Liver (tissue), 9 donors: ENCODE results near the gene SWT1. TPM values are rescaled to one million over a fixed set of nuclear protein-coding genes. Genes with fewer than 3 reads are reported as not detected.

ENCODE experiments used
- DNase-seq: peaks from one replicate; pipeline ENCODE4 v3.0.0-alpha.2; 2017; ENCODE audit warnings: low spot score
- H3K27ac ChIP-seq, 2 donors: one replicate each; pipeline ENCODE4 v1.7.0; 2013; ENCODE audit warnings: inconsistent platforms in 2 of 2, low read length in 2 of 2, control low read depth in 1 of 2, low read depth in 1 of 2, mild to moderate bottlenecking in 1 of 2
- H3K27me3 ChIP-seq, 4 donors: one replicate each; pipeline versions ENCODE4 v1.6.1 to v1.7.0; 2013; ENCODE audit warnings: low read length in 3 of 4, inconsistent platforms in 1 of 4, mild to moderate bottlenecking in 1 of 4, moderate library complexity in 1 of 4; ENCODE audit not compliant: control insufficient read depth in 4 of 4, insufficient read depth in 4 of 4
- H3K36me3 ChIP-seq, 4 donors: one replicate each; pipeline versions ENCODE4 v1.6.1 to v1.7.0; 2013; ENCODE audit warnings: low read length in 3 of 4, mild to moderate bottlenecking in 3 of 4, low read depth in 1 of 4, moderate library complexity in 1 of 4; ENCODE audit not compliant: control insufficient read depth in 4 of 4, insufficient read depth in 3 of 4
- H3K4me1 ChIP-seq, 4 donors: one replicate each; pipeline versions ENCODE4 v1.6.1 to v1.7.0; 2013; ENCODE audit warnings: low read length in 3 of 4, mild to moderate bottlenecking in 3 of 4, moderate library complexity in 1 of 4; ENCODE audit not compliant: control insufficient read depth in 4 of 4, insufficient read depth in 4 of 4
- H3K4me3 ChIP-seq, 3 donors: one replicate each; pipeline versions ENCODE4 v1.6.1 to v1.7.0; 2013; ENCODE audit warnings: low read length in 3 of 3, control low read depth in 1 of 3, low read depth in 1 of 3, mild to moderate bottlenecking in 1 of 3
- H3K9ac ChIP-seq, 2 donors: one replicate each; pipeline ENCODE4 v1.7.0; 2013; ENCODE audit warnings: low read length in 2 of 2, mild to moderate bottlenecking in 2 of 2, moderate library complexity in 2 of 2, control low read depth in 1 of 2, low read depth in 1 of 2
- H3K9me3 ChIP-seq, 4 donors: one replicate each; pipeline versions ENCODE4 v1.6.1 to v1.7.0; 2013; ENCODE audit warnings: low read length in 3 of 4; ENCODE audit not compliant: control insufficient read depth in 4 of 4
- ATF3 ChIP-seq: IDR thresholded peaks from 2 replicates; pipeline ENCODE4 v1.6.1; 2016; ENCODE audit warnings: antibody characterized with exemption
- CTCF ChIP-seq: fragments of 150-350 bp; IDR thresholded peaks from 2 replicates; pipeline ENCODE4 v1.5.1; 2017; ENCODE audit warnings: improper control_type of control experiment, low read depth, low read length; ENCODE audit not compliant: missing input control
- FOXA1 ChIP-seq: IDR thresholded peaks from 2 replicates; pipeline ENCODE4 v1.6.1; 2016; ENCODE audit warnings: antibody characterized with exemption
- FOXA2 ChIP-seq: IDR thresholded peaks from 2 replicates; pipeline ENCODE4 v1.6.1; 2016; ENCODE audit warnings: antibody characterized with exemption
- GABPA ChIP-seq, 2 donors: IDR thresholded peaks in 1 of 2; conservative IDR thresholded peaks in 1 of 2; 2 replicates each; pipeline ENCODE4 v1.6.1; 2016; ENCODE audit warnings: antibody characterized with exemption in 2 of 2, mild to moderate bottlenecking in 1 of 2, moderate library complexity in 1 of 2
- HNF4A ChIP-seq, 2 donors: conservative IDR thresholded peaks; 2 replicates each; pipeline ENCODE4 v1.6.1; 2016; ENCODE audit warnings: antibody characterized with exemption in 2 of 2, mild to moderate bottlenecking in 2 of 2
- HNF4G ChIP-seq: IDR thresholded peaks from 2 replicates; pipeline ENCODE4 v1.6.1; 2016; ENCODE audit warnings: antibody characterized with exemption
- JUND ChIP-seq, 2 donors: IDR thresholded peaks; 2 replicates each; pipeline ENCODE4 v1.6.1; 2016; ENCODE audit warnings: antibody characterized with exemption in 2 of 2
- MAX ChIP-seq: IDR thresholded peaks from 2 replicates; pipeline ENCODE4 v1.6.1; 2016; ENCODE audit warnings: antibody characterized with exemption
- NR2F2 ChIP-seq: IDR thresholded peaks from 2 replicates; pipeline ENCODE4 v1.6.1; 2016; ENCODE audit warnings: antibody characterized with exemption
- REST ChIP-seq: IDR thresholded peaks from 2 replicates; pipeline ENCODE4 v1.6.1; 2016; ENCODE audit warnings: antibody characterized with exemption, mild to moderate bottlenecking
- RXRA ChIP-seq, 2 donors: IDR thresholded peaks; 2 replicates each; pipeline ENCODE4 v1.6.1; 2017 to 2018; ENCODE audit warnings: antibody characterized with exemption in 2 of 2, mild to moderate bottlenecking in 1 of 2
- SP1 ChIP-seq: IDR thresholded peaks from 2 replicates; pipeline ENCODE4 v1.6.1; 2018; ENCODE audit warnings: antibody characterized with exemption, mild to moderate bottlenecking
- TAF1 ChIP-seq: conservative IDR thresholded peaks from 2 replicates; pipeline ENCODE4 v1.6.1; 2016; ENCODE audit warnings: antibody characterized with exemption, mild to moderate bottlenecking
- YY1 ChIP-seq: IDR thresholded peaks from 2 replicates; pipeline ENCODE4 v1.6.1; 2016; ENCODE audit warnings: antibody characterized with exemption, mild to moderate bottlenecking
- ZBTB33 ChIP-seq: IDR thresholded peaks from 2 replicates; pipeline ENCODE4 v1.6.1; 2016; ENCODE audit warnings: antibody characterized with exemption
- WGBS: extraction: QIAGEN DNeasy Blood & Tissue Kit; methylation state at CpG from one replicate; pipeline ENCODE4 v1.1.7; 2013; 5-methylcytosine and 5-hydroxymethylcytosine counted together
- polyA plus RNA-seq, 2 donors: library from polyadenylated mRNA; stranded (reverse) in 1 of 2; unstranded in 1 of 2; fragments of 200-250 nt in 1 of 2; fragments of >200 nt in 1 of 2; fragmentation: Nextera tagmentation in 1 of 2; extraction: Ambion mirVana in 1 of 2; gene quantifications; one replicate each; pipeline versions ENCODE4 v1.2.1 to v1.2.3, GENCODE V29; 2013 to 2015
- total RNA-seq, 2 donors: library from RNA; depleted of rRNA; stranded (reverse); fragments of >200 nt; gene quantifications; one replicate each; pipeline ENCODE4 v1.2.3, GENCODE V29; 2014
- donor health status: healthy.
- donor health status: healthy.
- donor health status: healthy.
- donor health status: healthy.
- donor health status: healthy.

SWT1 gene
- total and polyA plus RNA-seq, 4 donors, result 0.99 to 7.8 (median 2.9) TPM

GRCh38 chr1:185215911-185216310 lies 58.9 kb downstream of the SWT1 start:
- H3K27ac ChIP-seq, result no peak overlapping the region
- no peaks in the 10 kb centered on the region for H3K9me3 ChIP-seq
- WGBS, result 91% methylated on average over 1 of the region's 1 CpG
- no peak for TF ChIP-seq SP1
- no peak for TF ChIP-seq JUND (IDR thresholded peaks at IDR 0.05)
- no peak for TF ChIP-seq RXRA (IDR thresholded peaks at IDR 0.05)
- no peak for TF ChIP-seq GABPA (IDR thresholded peaks at IDR 0.05 in 1 of 2, conservative IDR thresholded peaks at IDR 0.05 in 1 of 2)
- no peak for TF ChIP-seq HNF4A (conservative IDR thresholded peaks at IDR 0.05)
- TF ChIP-seq YY1, result no peak
- H3K4me3 ChIP-seq, result no peak overlapping the region
- H3K9ac ChIP-seq, result no peak overlapping the region
- no peaks in the 10 kb centered on the region for H3K36me3 ChIP-seq
- no peaks in the 10 kb centered on the region for H3K4me1 ChIP-seq
- H3K27me3 ChIP-seq, result no peaks in the 10 kb centered on the region
- no peak for DNase-seq

GRCh38 chr1:185224132-185224531 lies 67.2 kb downstream of the SWT1 start:
- Histone ChIP-seq H3K27me3 (no peaks in the 10 kb centered on the region), H3K4me3 (no peak overlapping the region), H3K36me3 (peaks cover 0 to 17% (median 8%) of the 10 kb centered on the region in 4 donors), H3K27ac (no peak overlapping the region), H3K9me3 (peaks cover 0 to 5% (median 0%) of the 10 kb centered on the region in 4 donors), H3K9ac (no peak overlapping the region), H3K4me1 (no peaks in the 10 kb centered on the region)
- TF ChIP-seq REST (no peak), ATF3 (no peak), HNF4A (conservative IDR thresholded peaks at IDR 0.05) (no peak)
- WGBS, result 95% methylated on average over 1 of the region's 1 CpG
- DNase-seq, result no peak

- no peaks in the 10 kb centered on the region for H3K4me1 ChIP-seq
- DNase-seq, result no peak
- no peak overlapping the region for H3K9ac ChIP-seq
- no peaks in the 10 kb centered on the region for H3K27me3 ChIP-seq
- 95% methylated on average over 4 of the region's 4 CpGs for WGBS
- H3K4me3 ChIP-seq, result no peak overlapping the region
- peaks cover 0 to 5% (median 0%) of the 10 kb centered on the region in 4 donors for H3K9me3 ChIP-seq
- peaks cover 0 to 17% (median 6%) of the 10 kb centered on the region in 4 donors for H3K36me3 ChIP-seq
- no peak overlapping the region for H3K27ac ChIP-seq
- TF ChIP-seq NR2F2 (no peak), FOXA1 (no peak), JUND (IDR thresholded peaks at IDR 0.05) (no peak), HNF4G (no peak), YY1 (no peak), GABPA (IDR thresholded peaks at IDR 0.05 in 1 of 2, conservative IDR thresholded peaks at IDR 0.05 in 1 of 2) (no peak), SP1 (no peak), ATF3 (no peak), FOXA2 (no peak), HNF4A (conservative IDR thresholded peaks at IDR 0.05) (no peak), TAF1 (no peak), MAX (no peak), RXRA (IDR thresholded peaks at IDR 0.05) (no peak), ZBTB33 (no peak), CTCF (no peak)
Measured at GRCh38 chr1:185227161-185227560, 70.2 kb downstream of the SWT1 start.
